Caco-2 (cell line): ENCODE measurements around the gene VIPR2. TPM values are rescaled to one million over a fixed set of nuclear protein-coding genes. Genes with fewer than 3 reads are reported as not detected.

Source experiments
- BruUV-seq: library from RNA; stranded (reverse); fragments of 400-500 nt; replicated peaks from 2 replicates; lab custom pipeline; 2021; lab: Mats Ljungman, UMichigan
- CTCF ChIA-PET: fragments of 300-600 bp; sonication (Branson Sonifier 250); formaldehyde crosslinking; loops from one replicate; lab custom pipeline; 2022; ENCODE audit warnings: antibody characterized with exemption; lab: Charles Lee
- POLR2A ChIA-PET: fragments of 300-600 bp; sonication (Branson Sonifier 250); formaldehyde crosslinking; loops from one replicate; lab custom pipeline; 2022; ENCODE audit warnings: antibody characterized with exemption; lab: Charles Lee
- DNase-seq, 2 experiments: peaks; one replicate each; pipeline versions ENCODE4 v3.0.0 to v3.0.0-alpha.2; 2020 to 2022
- H3K27me3 ChIP-seq: replicated peaks from 2 replicates; pipeline ENCODE4 v1.6.0; 2011; ENCODE audit warnings: low read length; ENCODE audit not compliant: control insufficient read depth, insufficient read depth
- H3K36me3 ChIP-seq: 2 replicates; pipeline ENCODE4 v1.5.1; 2011; ENCODE audit warnings: low read length; ENCODE audit not compliant: control insufficient read depth, insufficient read depth
- H3K4me1 ChIP-seq: fragments of 250-450 bp; sonication (Bioruptor Pico); 2 replicates; pipeline ENCODE4 v1.5.1; 2020; ENCODE audit warnings: mild to moderate bottlenecking
- H3K4me3 ChIP-seq: 2 replicates; pipeline ENCODE4 v1.5.1; 2011; ENCODE audit warnings: low read depth, mild to moderate bottlenecking, control low read depth, low read length
- H3K9me3 ChIP-seq: fragments of 250-450 bp; sonication (Bioruptor Pico); 2 replicates; pipeline ENCODE4 v1.5.1; 2020; ENCODE audit warnings: mild to moderate bottlenecking, moderate library complexity
- H3K27ac Mint-ChIP-seq: one replicate; pipeline ENCODE4 v1.8.0; 2022; ENCODE audit warnings: mixed read lengths; ENCODE audit not compliant: unreplicated experiment
- H3K27me3 Mint-ChIP-seq: one replicate; pipeline ENCODE4 v1.8.0; 2022; ENCODE audit warnings: mixed read lengths; ENCODE audit not compliant: insufficient read depth, unreplicated experiment
- H3K36me3 Mint-ChIP-seq: one replicate; pipeline ENCODE4 v1.8.0; 2022; ENCODE audit warnings: mild to moderate bottlenecking, mixed read lengths; ENCODE audit not compliant: insufficient read depth, unreplicated experiment
- H3K4me1 Mint-ChIP-seq: one replicate; pipeline ENCODE4 v1.8.0; 2022; ENCODE audit warnings: low read depth, mixed read lengths; ENCODE audit not compliant: unreplicated experiment
- H3K4me3 Mint-ChIP-seq: one replicate; pipeline ENCODE4 v1.8.0; 2022; ENCODE audit warnings: mild to moderate bottlenecking, moderate library complexity, mixed read lengths; ENCODE audit not compliant: unreplicated experiment
- H3K9me3 Mint-ChIP-seq: one replicate; pipeline ENCODE4 v1.8.0; 2022; ENCODE audit warnings: mixed read lengths; ENCODE audit not compliant: unreplicated experiment
- intact Hi-C: fragments of 100-400 bp; cut with micrococcal nuclease; formaldehyde crosslinking; loops from one replicate; pipeline ENCODE4 v1.10.0; 2022; ENCODE audit not compliant: unreplicated experiment
- total RNA-seq: library from RNA; stranded (reverse); gene quantifications from 2 replicates; pipeline ENCODE4 v1.2.3, GENCODE V29; 2022
- TF ChIP-seq, protein P1 (sequence below), 2 experiments: fragments of 200-600 bp in 1 of 2; IDR thresholded peaks; 1 replicate in 1 of 2; 2 replicates in 1 of 2; pipeline versions ENCODE4 v1.5.1 to v1.8.0; 2011 to 2022; ENCODE audit warnings: antibody characterized with exemption in 1 of 2, control low read depth in 1 of 2, inconsistent platforms in 1 of 2, low read depth in 1 of 2, low read length in 1 of 2, mild to moderate bottlenecking in 1 of 2, moderate library complexity in 1 of 2; ENCODE audit not compliant: insufficient read depth in 1 of 2, severe bottlenecking in 1 of 2, unreplicated experiment in 1 of 2

The VIPR2 gene
- total RNA-seq, 1 experiment from 2014 or later, result not detected

DNA sequence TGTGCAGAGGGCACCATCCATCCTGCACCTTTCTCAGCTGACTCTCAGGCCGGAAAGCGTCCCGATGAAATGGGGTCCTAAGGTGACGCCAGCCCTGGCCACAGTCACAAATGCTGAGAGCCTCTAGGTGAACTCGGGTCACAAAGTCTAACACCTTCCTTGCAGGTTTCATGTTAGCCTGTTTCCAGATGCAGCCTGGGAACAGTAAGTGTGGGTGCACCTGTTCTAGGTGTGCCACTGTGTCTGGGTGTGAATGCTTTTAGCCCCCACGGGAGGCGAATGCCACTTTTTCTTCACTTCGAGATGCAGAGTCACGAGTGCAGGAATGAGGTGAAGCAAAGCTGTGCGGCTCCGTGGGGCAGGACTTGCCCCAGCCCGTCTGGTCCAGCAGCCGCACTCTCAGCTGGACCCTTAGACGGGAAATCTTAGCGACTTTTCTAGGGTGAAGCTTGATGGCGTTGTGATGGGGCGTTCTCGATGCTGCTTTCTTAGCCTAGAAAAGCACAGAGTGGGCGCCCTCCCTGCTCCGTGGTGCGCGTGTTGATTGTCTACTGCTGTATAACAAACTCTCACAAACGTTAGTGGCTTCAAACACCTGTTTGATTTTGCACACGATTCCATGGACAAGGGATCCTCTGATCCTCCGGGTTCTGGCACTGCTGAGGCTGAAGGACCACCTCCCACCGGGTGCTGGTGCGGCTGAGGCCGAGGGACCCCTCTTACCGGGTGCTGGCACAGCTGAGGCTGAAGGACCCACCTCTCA lies 13.6 kb upstream of the VIPR2 start:
- H3K36me3 Mint-ChIP-seq, result no peaks in the 10 kb centered on the region
- BruUV-seq, result no TSS peak
- ChIA-PET CTCF (no interaction called here), POLR2A (no interaction called here)
- Histone ChIP-seq H3K4me1 (no peaks in the 10 kb centered on the region), H3K27me3 (no peaks in the 10 kb centered on the region; the same call in 1 of the 2 replicates), H3K36me3 (no peaks in the 10 kb centered on the region), H3K4me3 (no peak overlapping the region), H3K9me3 (no peaks in the 10 kb centered on the region)
- H3K27me3 Mint-ChIP-seq, result peaks cover 2% of the 10 kb centered on the region
- no peak for DNase-seq
- H3K9me3 Mint-ChIP-seq, result no peaks in the 10 kb centered on the region
- H3K27ac Mint-ChIP-seq, result no peak overlapping the region
- intact Hi-C loops, result no loop called here
- no peak overlapping the region for H3K4me3 Mint-ChIP-seq
- TF ChIP-seq, protein P1, sequence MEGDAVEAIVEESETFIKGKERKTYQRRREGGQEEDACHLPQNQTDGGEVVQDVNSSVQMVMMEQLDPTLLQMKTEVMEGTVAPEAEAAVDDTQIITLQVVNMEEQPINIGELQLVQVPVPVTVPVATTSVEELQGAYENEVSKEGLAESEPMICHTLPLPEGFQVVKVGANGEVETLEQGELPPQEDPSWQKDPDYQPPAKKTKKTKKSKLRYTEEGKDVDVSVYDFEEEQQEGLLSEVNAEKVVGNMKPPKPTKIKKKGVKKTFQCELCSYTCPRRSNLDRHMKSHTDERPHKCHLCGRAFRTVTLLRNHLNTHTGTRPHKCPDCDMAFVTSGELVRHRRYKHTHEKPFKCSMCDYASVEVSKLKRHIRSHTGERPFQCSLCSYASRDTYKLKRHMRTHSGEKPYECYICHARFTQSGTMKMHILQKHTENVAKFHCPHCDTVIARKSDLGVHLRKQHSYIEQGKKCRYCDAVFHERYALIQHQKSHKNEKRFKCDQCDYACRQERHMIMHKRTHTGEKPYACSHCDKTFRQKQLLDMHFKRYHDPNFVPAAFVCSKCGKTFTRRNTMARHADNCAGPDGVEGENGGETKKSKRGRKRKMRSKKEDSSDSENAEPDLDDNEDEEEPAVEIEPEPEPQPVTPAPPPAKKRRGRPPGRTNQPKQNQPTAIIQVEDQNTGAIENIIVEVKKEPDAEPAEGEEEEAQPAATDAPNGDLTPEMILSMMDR (IDR thresholded peaks at IDR 0.05; ENCODE audit: insufficient read depth in 1 of 2, low read depth in 1 of 2, low read length in 1 of 2, severe bottlenecking in 1 of 2, unreplicated experiment in 1 of 2), result no peak
- H3K4me1 Mint-ChIP-seq, result no peaks in the 10 kb centered on the region

DNA sequence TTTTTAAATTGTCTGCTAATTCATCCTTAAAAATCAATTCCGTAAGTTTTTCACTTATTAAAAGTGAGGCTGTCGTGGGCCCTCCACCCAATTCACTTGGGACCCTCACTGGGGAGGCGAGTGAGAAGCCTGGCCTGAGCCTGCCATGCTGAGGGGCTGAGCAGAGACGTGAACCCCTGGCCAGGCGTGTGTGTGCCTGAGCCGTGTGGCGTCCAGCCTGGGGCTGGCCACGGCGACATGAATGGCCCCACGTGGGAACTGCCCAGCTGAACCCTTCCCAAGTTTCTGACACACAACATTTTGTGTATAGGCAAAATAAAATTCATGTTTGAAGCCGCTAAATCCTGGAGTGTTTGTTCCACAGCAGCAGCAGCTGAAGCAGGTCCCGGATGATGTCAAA lies 13.0 kb upstream of the VIPR2 start:
- no peak for DNase-seq
- ChIA-PET POLR2A (no interaction called here), CTCF (no interaction called here)
- TF ChIP-seq, protein P1 (IDR thresholded peaks at IDR 0.05; ENCODE audit: insufficient read depth in 1 of 2, low read depth in 1 of 2, low read length in 1 of 2, severe bottlenecking in 1 of 2, unreplicated experiment in 1 of 2), result no peak
- Mint-ChIP-seq H3K4me1 (no peaks in the 10 kb centered on the region), H3K27me3 (peaks cover 2% of the 10 kb centered on the region), H3K9me3 (no peaks in the 10 kb centered on the region), H3K27ac (no peak overlapping the region), H3K4me3 (no peak overlapping the region), H3K36me3 (no peaks in the 10 kb centered on the region)
- no peak overlapping the region for H3K4me3 ChIP-seq
- no peaks in the 10 kb centered on the region for H3K36me3 ChIP-seq
- intact Hi-C loops, result no loop called here
- no TSS peak for BruUV-seq
- no peaks in the 10 kb centered on the region for H3K4me1 ChIP-seq
- H3K27me3 ChIP-seq, result no peaks in the 10 kb centered on the region; the same call in 1 of the 2 replicates
- H3K9me3 ChIP-seq, result no peaks in the 10 kb centered on the region

DNA sequence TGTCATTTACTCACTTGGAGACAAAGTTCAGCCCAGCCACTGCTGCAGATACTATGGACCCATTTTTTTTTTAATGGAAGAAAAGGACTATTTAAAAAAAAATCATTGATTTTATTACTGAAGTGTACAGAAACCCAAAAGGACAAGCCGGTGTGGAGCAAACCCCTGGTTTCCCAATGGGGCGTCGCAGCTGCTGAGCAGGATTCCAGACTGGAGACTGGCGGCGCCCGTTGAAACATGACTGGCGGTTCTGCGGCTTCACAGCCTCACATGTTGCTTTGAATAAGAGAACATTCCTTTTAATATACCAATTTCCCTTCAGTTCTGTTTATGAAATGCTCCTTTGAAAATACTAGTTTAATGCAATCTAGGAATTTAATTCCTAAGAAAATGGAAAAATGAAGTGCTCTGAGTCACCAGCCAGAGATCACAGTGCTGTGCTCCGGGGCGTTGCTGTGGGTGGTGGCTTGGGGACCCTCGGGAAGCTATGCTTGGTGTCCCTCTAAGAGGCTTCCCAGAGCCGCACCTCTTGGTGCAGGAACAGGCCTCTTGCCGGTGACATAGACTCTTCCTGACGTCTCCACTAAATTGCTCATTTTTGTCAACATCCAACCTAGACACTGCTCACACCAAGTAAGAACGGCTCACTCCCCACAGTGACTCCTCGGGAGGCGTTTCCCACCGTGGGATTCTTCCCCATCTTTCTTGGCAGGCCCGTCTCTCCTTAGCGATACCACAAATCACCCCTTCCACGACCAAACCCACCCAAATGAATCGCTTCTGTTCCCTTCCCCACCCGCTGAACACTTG lies 12.0 kb upstream of the VIPR2 start:
- TF ChIP-seq, protein P1 (IDR thresholded peaks at IDR 0.05; ENCODE audit: insufficient read depth in 1 of 2, low read depth in 1 of 2, low read length in 1 of 2, severe bottlenecking in 1 of 2, unreplicated experiment in 1 of 2), result no peak
- CTCF ChIA-PET, result no interaction called here
- no peak overlapping the region for H3K4me3 Mint-ChIP-seq
- H3K27ac Mint-ChIP-seq, result no peak overlapping the region
- intact Hi-C loops, result no loop called here
- Histone ChIP-seq H3K4me3 (no peak overlapping the region), H3K36me3 (no peaks in the 10 kb centered on the region), H3K9me3 (no peaks in the 10 kb centered on the region), H3K27me3 (no peaks in the 10 kb centered on the region; the same call in 1 of the 2 replicates), H3K4me1 (no peaks in the 10 kb centered on the region)
- DNase-seq, result no peak
- no TSS peak for BruUV-seq
- H3K4me1 Mint-ChIP-seq, result no peaks in the 10 kb centered on the region
- H3K36me3 Mint-ChIP-seq, result no peaks in the 10 kb centered on the region
- H3K27me3 Mint-ChIP-seq, result peaks cover 2% of the 10 kb centered on the region
- no peaks in the 10 kb centered on the region for H3K9me3 Mint-ChIP-seq
- POLR2A ChIA-PET, result no interaction called here
